Neural cell (in vitro differentiated cells): ENCODE results near the gene EEPD1.

ENCODE experiments used
- EP300 ChIP-seq: fragments of 450-650 bp; conservative IDR thresholded peaks from 2 replicates; pipeline ENCODE4 v1.6.1; 2014; ENCODE audit warnings: antibody characterized with exemption, mild to moderate bottlenecking, moderate library complexity; ENCODE audit not compliant: poor library complexity, severe bottlenecking
- POLR2AphosphoS5 ChIP-seq: IDR thresholded peaks from 2 replicates; pipeline ENCODE4 v1.6.1; 2012

DNA sequence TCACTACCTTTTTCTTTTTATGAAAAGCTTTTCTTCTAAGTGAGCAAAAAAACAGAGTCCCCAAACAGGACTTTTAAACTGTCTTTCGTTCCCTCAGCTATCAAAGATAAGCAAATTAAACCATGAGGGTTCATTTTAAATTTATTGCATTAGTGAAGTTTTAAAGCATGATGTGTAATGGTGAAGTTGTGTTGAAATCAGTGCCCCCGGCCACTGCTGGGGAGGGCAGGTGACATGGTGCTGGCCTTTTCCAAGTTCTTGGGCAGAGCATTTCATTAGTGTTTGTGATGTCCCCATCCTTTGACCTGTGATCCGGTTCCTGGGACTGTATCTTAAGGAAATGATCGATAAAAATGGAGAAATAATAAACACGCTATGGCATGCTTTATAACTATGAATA, 96.0 kb downstream of the EEPD1 start:
- TF ChIP-seq POLR2AphosphoS5 (no peak), EP300 (no peak)
